Effector CD8-positive, alpha-beta T cell (primary cell): ENCODE results near the gene CPED1.

Source experiments
- DNase-seq: peaks from one replicate; lab custom pipeline; 2025; lab: John Stamatoyannopoulos, UW

CPED1 gene

DNA sequence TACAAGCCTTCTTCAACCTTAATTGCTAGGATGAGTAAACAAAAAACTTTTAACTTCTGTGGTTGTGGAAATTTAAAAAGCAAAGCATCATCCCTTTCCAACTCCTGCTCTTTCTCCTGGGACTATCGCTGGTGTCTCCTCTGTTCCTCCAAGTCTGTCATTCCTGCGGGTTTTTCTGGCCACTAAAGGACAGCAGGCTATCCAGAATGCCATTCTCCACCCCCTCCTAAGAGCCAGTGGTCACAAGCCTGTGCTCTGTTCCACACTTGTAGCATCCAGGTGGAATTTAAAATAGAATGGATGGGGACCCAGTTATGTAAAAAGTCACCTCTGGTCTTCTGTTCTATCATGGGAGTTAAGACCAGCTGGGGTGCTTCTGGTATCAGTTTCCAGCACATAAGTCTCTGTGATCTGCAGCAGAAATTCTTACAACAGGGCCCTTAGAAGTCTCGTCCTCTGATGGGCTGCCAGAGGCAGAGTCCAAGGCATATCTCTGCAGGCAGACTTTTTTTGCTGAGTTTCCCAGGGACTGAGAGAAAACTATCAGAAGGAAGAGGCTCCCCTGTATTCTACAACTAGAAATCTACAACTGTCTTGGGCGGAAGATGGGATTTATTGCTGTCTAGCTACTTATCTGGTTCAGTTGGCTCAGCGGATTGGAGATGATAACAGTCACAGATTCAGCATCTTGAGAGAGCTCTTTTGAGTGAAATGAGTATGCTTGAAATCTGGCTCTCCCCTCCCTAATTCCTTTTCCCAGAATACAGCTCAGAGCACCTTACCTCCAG, 335.2 kb downstream of the CPED1 start:
- no peak for DNase-seq

DNA sequence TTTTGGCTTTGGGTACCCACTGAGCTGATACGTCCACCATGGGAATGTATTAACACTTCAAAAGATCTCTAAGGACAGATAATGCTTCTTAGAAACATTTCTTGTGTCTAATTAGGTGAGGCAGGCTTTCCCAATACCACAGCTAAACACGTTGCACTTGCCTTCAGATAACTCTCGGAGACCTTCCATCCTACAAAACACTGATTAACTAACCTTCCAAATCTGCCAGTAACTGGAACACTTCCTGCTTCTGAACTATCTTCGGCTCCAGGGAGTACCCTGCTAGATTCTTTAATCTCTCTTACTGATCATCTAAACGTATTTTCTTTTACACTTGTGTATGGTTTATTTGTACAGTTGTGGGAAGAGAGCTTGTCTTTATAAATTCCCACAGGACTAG, 339.2 kb downstream of the CPED1 start:
- DNase-seq: no peak

DNA sequence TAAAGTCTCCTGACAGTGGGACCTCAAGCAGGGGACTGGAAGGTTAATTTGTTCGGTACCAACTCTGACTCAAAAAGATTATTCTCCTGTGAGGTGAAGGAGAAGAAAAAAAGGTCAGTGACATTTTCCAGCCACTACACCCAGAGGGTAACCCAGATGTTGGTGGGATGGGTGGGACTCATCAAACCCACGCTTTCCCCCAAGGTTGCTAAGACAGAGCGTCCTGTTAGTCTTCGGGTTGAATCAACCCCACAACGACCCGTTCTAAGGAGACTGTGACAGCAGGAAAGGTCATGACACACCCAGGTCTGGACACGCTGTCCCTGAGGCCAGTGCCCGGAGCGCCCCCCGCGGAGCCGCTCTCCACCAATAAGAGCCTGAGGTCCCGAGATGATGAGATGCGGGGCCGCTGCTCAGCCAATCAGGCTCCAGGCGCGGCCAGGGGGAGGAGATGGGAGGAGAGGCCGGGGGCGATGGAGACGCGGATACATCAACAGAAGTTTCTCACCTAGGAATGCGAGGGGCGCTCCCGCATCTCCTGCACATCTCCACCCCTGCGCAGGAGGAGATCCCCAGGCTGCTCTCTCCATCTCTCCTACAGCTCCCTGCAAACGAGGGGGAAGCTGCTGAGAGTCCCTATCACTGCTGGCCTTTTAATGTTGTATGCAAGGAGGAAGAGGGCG, 340.1 kb downstream of the CPED1 start, which contains the start of gene WNT16:
Gene WNT16 (plus strand): TSS at position 493 of the 683 bp plus-strand sequence. CDS start 293 bp downstream, outside the sequence.
- DNase-seq: no peak

DNA sequence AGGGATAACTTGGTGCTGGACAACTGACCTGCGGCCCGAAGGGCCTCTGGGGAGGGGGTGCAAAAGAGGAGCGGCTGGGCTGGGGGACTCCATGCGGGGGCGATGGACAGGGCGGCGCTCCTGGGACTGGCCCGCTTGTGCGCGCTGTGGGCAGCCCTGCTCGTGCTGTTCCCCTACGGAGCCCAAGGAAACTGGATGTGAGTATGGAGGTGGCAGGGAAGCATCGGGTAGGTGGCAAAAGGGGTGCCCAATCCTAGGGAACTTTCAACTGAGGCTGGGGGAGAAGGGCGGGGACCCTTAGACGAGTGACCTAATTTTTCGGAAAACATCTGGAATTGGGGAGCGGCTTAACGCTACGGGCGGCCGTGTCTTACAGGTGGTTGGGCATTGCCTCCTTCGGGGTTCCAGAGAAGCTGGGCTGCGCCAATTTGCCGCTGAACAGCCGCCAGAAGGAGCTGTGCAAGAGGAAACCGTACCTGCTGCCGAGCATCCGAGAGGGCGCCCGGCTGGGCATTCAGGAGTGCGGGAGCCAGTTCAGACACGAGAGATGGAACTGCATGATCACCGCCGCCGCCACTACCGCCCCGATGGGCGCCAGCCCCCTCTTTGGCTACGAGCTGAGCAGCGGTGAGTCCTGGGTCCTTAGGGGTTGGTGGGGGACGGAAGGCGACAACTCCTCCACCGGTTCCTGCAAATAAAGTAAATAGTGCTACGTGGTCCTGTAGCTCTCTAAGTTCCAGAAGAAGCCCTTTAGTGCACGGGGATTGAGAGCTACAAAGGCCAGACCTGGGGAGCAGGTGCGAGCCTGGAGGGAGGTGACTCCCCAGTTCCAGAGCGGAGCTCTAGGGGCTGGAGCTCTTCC, 340.9 kb downstream of the CPED1 start:
- DNase-seq: no peak

DNA sequence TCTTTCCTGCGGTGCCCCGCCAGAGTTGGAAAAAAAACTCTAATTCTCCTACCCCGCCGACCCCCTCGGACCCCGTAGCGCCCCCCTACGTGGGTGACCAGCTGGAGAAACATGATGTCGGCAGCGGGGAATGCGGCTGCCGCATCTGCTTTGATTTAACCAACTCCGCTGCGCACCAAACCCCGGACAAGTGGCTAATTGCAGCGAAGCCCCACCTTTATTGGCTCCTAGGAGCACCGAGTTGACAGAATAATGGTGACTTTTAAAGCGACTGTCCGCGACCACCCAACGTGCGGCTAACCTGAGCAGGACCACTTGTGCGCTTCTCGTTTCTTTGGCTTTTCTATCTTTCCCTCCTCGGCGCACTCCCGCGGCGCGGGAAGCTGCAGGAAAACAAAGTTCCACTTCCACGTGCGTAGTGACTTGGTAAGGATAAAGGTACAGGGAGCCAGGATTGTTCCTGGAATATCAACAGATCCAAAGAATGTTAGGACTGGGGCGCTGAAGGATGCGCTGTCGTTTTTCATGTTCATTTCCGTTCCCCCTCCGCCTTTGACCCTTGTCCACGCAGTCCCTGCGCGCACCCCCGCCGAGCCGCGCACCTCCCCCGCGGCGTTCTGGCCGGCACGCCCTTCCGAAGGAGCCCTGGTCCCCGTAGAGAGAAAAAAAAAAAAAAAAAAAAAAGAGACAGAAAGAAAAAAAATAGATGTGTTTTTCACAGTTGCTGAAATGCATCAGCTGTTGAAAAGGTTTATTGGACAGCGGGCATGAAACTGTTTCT, 341.7 kb downstream of the CPED1 start:
- no peak for DNase-seq

DNA sequence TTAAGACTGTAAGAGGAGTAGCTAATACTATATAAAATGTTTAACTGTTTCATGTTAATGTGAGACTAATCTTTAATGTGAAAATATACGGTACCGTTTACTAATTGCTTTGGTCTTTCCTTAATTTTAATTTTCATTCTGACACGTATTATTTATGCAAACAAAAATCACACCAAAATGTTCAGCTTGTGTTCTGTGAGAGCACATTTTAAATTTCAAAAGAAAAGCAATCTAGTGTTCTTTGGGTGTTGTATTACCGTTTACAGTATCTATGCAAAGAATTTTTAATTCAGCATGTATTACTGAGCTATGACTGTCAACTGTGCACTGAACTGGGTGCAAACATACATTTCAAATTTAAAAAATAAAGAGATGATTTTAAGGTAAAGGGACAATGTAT, 342.5 kb downstream of the CPED1 start:
- no peak for DNase-seq

DNA sequence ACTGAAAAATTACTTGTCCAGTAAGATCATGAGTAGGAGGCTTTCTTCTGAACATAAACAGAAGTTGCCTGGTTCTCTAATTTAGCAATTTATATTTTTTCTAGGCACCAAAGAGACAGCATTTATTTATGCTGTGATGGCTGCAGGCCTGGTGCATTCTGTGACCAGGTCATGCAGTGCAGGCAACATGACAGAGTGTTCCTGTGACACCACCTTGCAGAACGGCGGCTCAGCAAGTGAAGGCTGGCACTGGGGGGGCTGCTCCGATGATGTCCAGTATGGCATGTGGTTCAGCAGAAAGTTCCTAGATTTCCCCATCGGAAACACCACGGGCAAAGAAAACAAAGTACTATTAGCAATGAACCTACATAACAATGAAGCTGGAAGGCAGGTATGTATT, 343.1 kb downstream of the CPED1 start:
- DNase-seq: no peak

DNA sequence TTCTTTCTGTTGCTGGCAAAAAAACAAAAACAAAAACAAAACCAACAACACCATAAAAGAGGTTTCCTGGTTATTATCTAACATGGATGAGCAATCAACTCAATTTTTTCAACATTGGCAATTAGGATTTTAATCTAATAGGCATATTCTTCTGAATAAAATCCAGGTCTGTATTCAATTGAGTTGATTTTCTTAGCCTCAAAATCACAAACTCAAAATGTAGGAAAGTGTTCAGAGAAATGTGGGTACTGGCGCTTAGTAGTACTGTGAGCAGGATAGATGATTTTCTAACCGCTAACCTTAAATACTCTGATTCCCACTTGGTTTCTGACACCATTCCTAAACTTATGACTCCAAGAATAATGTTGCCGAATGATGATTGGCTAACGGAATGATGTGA, 345.9 kb downstream of the CPED1 start:
- DNase-seq: no peak

DNA sequence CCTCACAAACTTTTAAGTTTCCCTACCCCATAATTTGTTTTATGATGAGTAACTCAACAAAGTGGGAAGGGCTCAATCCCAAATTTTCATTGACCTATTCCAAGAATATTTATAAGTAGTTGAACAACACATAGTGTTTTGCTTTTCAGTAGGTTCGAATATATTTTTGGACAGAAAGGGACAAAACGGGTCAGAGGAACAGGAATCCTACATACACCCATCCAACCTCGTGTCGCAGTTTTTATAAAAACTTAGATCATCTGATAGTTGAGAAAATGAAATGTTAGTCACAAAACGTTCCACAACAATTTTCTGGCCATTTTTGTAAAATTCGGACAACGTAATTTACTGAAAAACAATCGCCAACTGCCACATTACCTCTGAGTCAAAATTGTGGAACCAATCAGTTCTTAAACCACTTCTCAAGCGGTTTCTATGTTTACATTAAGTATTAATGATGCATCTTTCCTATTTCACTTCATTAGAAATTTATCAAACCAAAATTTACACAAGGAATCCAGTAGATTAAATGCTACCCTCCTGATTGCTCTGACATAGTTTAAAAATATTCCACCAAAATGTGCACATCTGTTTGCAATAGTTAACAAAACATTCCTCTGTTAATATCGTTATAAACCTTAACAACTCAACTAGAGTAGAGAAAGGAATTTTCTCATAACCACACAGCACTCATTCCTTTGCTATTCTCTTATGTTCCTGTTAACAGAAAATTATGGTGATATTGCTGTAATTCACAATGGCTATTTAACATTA, 346.6 kb downstream of the CPED1 start:
- no peak for DNase-seq

DNA sequence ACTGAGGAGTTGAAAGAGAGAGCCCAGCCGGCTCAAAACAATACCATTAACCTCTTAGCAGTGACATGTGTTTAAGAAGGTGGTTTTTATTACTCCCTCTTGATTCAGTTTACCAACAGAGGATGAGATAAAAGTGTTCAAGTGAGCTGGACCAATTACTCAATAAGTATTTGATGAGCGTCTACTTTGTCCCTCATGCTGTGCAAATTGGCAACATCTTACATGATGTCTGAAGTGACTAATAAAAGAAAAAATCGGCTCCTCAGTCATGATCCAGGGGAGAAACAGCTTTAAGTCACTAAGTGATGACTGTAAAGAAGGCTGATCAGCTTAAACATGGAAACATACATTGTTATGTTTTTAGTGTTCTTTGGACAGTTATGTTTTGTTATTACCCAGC, 348.1 kb downstream of the CPED1 start:
- no peak for DNase-seq

DNA sequence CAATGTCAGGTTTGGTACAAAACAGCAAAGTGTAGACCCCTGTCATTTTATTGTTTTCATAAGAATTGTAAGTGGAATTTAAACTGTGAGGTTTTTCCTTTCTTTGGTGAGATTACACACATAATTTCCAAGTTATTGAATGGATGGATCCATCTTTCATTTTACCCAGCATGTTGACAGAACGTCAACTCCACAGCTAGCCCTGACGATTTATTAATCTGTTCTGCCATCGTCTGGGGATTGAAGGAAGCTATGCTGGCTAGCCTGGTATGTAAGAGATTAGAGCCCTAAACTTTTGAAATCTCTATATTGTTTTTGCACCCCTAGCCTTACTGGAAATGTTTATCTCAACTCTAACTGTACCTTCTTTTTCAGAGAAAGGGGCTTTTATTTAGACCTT, 348.9 kb downstream of the CPED1 start:
- DNase-seq: no peak

DNA sequence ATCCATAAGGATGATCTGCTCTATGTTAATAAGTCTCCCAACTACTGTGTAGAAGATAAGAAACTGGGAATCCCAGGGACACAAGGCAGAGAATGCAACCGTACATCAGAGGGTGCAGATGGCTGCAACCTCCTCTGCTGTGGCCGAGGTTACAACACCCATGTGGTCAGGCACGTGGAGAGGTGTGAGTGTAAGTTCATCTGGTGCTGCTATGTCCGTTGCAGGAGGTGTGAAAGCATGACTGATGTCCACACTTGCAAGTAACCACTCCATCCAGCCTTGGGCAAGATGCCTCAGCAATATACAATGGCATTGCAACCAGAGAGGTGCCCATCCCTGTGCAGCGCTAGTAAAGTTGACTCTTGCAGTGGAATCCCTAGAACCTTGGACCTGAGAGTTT, 350.6 kb downstream of the CPED1 start:
- no peak for DNase-seq

DNA sequence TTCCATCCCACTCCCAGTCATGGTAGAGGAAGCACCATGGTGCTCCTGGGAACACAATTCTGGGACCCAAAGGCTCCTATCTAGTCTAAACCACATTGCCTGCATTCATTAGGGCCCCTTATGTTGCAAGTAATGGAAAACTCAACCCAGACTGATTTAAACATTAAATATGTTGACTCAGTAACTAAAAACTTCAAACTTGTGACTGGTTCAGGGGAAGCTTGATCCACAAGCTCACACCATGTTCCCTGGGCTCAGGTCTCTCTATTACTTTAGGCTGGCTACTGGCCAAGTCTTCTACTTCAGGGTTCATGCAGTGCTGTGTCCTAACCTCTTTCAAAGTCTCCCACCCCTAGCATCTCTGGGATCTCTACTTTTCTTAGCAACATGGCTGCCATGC, 353.4 kb downstream of the CPED1 start:
- DNase-seq: no peak

DNA sequence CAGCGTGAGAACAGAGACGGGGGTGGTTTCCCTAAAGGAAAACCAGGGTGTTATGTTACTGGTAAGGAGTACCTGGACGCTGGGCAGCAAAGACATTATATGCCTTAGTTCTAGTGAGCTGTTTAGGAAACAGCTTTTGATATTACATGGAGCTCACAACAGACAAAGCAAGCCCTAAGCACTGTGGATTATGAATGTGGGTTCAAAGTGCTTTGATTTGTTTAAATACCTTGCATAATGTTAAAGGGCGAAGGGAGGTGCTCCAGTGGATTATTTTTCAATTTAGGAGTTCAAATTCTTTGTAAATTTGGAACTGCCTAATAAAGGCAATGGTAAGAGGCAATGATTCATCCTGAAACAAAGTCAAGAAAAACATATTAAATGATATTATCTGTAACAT, 354.1 kb downstream of the CPED1 start:
- DNase-seq: no peak

DNA sequence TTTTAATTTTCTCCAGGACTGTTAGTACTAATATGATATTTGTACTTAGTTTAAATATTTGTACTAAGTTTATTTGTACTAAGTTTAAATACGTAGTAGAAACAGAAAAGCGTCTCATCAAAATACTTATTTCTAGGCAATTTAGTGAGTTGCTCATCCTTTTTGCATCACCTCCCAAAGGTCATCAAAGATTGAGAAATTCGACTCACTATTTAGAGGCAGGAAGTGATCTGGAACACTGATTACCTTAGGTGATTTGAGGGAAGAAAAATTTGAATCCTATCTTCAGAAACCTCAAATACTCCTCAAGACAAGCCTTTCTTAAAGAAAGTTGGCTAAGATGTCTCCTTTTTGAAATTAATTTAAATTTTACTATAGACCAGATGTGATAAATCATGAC, 354.8 kb downstream of the CPED1 start:
- no peak for DNase-seq

DNA sequence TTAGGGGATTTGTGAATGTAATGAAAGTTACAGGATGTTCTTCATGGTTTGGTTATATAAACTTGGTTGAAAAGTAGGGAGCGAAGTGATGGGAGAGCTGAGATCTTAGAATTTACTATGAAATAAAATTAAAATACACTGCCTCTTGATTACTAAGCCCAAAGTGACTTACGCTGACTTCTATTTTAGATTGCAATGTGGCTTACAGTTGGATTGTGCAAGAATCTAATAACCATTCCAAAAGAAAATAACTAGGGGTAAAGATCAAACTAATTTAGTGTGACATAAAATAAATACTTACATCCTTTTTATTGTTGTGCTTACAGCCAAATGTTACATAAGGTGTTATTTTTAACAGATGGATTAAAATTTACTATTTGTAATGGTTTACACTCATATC, 355.6 kb downstream of the CPED1 start:
- no peak for DNase-seq

DNA sequence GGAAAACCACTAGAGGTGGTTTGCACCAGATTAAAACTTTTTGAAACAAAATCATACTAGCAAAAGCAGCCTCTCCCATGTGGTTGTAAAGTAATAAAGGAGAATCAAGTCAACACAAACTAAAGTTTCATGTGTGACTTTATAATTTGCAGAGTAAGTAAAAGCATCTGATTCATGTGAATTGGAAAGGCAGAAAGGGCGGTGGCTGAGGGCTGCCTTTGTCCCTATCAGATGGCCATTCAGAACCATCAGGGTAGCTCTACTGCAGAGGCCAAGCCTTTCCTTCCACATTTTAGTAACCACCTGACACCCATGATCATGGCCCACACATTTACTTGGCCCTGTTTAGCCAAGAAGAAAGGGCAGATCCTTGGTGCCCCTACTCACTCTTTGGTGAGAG, 356.0 kb downstream of the CPED1 start:
- no peak for DNase-seq
